ENCODE results near the gene BRAP.
"Not testable (repeated sequence)": the region's sequence is repeated elsewhere in the genome, so short reads cannot be mapped to it uniquely, and the experiment has no call there.

BRAP gene

DNA sequence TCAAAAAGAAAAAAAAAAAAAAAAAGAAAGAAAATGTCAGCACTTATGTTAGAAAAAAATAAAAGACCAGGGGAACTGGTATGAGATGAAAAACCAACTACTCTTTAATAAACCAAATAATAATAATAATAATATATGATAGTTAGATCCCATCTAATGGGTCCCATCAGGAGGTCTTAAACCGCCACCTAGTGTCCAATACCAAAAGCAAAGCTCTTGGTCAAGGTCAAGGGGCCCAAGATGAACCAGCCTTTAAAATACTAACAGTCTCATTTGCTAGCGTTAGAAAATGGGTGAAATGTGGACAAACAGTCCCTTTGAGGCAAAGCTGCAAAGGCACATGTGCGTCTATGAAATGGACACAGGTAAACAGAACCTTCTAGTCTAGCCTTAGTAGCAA is 12.3 kb downstream of the BRAP start:
- DNase-seq (ENCODE audit: low spot score): peak; percentile 43

DNA sequence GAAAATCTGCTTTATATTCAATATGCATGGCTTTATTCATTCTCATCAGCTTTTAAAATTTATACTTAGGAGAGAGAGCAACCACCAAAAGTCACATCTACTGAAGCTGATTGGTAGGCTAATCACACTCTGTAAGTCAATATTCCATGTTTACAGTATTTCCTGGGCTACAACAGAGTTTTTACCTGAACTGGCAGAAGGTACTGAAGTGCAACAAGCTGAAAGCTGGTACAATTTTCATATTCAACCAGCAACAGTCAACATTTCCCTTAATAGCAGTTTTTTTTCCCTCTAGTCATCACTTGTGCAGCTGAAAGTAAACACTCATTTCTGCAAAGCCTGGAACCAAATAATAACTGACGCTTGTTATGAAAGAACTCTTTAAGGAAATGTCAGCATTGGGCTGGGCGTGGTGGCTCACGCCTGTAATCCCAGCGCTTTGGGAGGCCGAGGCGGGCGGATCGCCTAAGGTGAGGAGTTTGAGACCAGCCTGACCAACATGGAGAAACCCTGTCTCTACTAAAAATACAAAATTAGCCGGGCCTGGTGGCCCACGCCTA is 12.9 kb downstream of the BRAP start:
- no peak for DNase-seq (ENCODE audit: low spot score)

DNA sequence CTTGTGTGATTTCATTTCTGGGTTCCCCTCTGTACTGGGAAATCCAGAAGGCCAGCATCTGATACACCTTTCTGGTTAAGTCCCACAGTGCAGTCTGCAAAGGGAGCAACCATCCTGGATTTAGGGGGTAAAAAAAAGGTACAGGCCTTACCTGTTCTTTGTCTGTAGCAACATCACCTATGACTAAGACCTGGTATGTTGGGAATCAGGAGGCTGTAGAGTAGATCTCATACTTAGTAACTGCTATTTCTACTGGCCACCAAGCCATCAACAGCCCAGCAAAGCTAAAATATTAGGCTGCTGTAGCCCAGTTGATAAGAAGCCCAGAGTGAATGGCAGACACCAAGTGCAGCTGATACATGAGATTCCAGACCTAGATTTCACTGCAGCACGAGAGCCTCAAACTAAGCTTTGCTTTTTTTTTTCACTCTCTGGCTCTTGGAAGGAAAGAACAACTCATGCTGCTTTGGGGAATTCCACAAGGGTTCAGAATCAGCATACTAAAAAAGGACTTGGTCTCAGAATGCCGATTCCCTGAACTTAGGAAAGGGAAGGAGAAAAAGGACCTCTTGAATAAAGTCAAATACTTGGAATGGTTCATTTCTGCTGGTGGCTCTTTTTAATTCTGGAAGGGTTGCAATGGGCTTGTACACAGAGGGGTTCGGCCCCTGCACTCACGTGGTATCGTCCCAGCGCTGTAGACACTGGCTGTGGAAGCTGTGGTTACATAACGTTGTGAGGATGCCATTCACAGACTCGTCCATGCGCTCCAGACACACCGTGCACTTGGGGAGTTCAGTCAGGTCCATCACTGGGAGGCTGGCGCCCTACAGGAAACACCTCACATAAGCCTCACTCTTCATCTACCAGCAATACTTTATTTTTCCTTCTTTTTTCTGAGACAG is 20.5 kb downstream of the BRAP start:
- peak; percentile 50 for DNase-seq (ENCODE audit: low spot score)

DNA sequence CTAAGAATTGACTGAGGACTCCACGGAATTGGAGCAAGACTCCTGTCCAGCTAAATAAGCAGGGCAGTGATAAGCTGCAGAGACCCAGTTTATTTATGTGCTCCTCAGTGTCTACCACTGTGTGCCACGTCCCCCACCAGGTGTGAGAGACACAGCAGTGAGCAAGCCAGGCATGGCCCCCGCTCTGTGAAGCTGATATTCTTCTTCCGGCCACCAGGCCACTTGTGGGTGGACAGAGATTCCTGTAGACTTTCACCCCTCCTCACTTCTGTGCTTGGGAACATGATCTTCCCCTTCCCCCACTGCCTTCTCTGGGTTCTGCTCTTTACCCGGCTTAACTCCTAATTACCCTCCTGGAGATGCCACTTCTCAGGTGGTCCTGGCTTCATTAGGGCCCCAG is 21.3 kb downstream of the BRAP start:
- no peak for DNase-seq (ENCODE audit: low spot score)

DNA sequence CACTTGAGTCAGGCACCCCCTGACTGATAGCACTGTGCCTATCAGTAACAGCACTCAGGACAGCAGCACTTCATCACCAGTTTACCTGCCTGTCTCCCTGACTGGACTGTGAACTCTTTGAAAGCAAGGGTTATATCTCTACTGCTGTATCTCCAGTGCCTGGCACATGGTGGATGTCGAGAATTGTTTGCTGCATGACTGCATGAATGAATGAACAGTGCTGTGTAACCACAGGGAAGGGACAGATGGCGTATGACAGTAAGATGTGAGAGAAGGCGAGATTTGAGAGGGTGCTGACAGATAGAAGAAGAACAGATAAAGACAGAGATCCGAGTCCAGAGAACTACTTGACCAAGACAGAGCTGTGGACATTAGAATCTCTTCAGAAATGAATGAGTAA is 29.7 kb downstream of the BRAP start:
- no peak for DNase-seq (ENCODE audit: low spot score)

DNA sequence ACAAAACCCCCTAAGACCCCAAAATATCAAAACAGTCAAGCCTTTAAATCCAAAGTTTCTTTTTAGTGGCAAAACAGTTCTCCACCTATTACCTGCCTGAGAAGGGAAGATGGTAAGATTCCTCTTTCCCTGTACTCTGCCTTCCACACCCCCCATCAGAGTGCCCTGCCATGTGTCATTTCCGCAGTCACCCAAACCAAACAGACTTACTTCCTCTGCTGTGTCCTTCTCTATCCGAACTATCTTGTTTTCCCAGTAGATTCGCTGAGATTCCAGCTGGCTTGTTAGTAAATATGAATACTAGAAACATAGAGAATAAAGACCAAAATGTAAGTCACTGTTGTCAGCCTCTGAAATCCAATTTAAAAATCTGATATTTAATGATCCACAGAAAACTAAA is 30.4 kb downstream of the BRAP start:
- no peak for DNase-seq (ENCODE audit: low spot score)

DNA sequence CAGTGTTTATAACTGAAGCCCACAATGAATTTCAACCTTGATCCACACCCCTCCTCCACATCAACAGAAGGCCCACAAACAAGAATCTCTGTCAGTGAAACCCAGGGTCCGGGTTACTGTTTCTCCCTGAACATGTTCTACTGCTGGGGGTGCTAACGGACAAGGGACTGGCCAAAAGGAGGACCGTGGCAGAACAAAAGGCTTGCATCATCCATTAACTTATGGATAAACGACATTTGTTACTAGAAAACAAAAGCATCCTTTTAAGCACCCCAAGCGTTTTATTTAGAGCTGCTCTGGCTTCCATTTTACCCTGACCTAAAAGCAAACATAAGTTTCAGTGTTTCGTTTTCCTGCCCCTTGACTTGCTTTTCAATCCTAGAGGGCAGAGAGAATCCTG is 32.2 kb downstream of the BRAP start:
- DNase-seq (ENCODE audit: low spot score): peak; percentile 80

DNA sequence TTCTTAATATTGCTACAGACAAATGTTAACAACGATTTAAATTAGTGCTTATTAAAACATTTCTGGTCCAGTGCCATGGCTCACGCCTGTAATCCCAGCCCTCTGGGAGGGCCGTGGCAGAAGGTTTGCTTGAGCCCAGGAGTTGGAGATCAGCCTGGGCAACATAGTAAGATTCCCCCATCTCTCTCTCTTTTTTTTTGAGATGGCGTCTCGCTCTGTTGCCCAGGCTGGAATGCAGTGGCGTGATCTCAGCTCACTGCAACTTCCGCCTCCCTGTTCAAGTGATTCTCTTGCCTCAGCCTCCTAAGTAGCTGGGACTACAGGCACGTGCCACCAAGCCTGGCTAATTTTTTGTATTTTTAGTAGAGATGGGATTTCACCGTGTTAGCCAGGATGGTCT is 33.2 kb downstream of the BRAP start:
- DNase-seq (ENCODE audit: low spot score): not testable (repeated sequence)

DNA sequence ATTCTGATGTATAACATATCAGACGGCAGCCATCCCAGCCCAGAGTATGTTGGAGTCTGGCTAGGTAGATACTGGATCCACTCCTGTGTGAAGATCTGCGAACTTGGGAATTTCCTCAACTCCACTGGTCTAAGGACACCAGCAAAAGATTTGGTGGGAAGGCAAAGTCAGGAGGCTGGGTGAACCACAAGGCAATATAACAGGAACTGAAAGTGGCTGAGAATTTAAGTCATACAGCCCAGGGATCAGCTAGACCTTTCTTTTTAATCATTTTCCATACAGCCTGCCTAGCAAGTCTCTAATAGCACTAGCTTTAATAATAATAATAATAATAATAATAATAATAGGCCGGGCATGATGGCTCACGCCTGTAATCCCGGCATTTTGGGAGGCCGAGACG is 34.8 kb downstream of the BRAP start:
- no peak for DNase-seq (ENCODE audit: low spot score)

DNA sequence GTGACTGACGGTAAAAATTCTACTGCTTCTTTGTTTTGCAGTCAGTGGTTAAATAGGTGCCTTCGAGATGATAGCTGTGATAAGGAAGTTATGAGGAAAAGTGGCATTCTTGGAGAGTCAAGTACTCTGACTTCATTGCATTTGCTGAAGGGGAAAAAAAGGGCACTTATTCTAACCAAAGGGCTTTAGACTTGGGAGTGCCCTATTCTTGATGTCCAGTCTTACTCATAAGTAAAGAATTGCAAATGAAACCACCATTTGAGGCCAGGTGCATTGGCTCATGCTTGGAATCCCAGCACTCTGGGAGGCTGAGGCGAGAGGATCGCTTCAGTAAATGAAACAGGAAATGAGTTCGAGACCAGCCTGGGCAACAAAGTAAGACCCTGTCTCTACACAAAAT is 40.3 kb downstream of the BRAP start:
- no peak for DNase-seq (ENCODE audit: low spot score)

DNA sequence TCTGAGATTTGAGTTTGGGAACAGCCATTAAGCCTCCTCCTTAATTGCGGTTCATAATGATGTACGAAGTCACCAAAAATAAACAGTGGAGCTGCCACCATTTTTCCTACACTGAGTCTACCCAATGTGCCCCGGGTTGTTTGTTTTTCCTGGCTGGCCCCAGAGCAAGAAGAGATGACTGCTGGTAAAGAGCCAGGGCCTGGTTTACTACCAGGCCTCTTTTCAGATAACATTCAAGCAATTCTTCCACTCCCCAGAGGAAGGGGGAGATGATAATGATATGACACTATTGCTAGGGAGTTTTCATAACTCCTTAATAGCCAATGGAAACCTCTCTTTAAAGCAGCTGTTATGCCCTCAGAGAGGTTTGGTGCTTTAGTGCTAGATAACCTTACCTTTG is 42.3 kb downstream of the BRAP start:
- DNase-seq (ENCODE audit: low spot score): no peak

DNA sequence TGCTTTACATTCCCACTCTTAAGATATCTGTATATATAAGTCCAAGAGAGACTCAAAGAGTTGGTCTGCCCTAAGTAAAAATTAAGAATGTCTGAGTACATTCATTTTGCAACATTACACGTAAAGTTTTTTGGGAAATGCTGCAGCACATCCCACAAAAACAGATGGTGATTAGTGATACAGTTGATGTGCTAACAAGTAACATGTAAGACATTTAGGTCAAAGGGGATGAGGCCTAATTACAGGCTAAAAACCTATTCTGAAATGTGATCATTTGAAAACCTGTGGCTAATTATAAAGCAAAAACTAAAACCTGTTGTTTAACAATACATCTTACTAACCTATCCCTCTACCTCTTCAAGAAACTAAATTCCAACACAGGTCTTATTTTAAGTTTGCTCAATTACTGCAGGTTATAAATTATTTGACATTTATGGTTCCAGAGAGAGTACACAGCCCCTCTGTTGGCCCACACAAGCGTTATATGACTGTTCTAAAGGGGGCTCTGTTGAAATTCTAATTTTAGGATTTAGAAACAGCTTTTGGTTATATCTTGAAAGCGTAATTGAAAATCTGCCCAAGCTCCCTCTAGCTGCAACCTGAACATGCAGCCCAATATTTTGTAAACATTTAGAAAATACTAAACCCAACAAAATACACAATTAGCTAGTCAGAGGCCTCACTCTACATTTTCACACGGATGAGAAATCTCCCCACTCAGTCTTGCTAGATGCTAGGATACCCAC is 42.9 kb downstream of the BRAP start:
- no peak for DNase-seq (ENCODE audit: low spot score)

DNA sequence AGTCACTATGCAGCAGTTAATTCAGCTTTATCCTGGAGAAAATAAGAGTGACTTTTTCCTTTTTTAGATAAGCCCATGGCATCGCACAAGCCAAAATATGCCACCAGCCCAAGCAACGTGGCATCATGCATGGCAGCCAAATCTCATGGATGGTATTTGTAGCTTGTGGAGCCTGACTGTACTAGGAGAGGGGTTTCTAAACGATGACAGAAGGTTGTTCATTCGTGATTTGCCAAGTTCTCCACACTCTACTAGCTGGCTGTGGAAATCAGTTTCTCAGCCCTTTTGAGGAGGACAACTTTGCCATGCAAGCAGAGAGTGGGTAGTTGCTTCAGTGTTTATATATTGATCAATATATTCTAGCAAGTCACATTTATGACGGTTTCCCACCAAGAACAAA is 45.2 kb downstream of the BRAP start:
- DNase-seq (ENCODE audit: low spot score): no peak

DNA sequence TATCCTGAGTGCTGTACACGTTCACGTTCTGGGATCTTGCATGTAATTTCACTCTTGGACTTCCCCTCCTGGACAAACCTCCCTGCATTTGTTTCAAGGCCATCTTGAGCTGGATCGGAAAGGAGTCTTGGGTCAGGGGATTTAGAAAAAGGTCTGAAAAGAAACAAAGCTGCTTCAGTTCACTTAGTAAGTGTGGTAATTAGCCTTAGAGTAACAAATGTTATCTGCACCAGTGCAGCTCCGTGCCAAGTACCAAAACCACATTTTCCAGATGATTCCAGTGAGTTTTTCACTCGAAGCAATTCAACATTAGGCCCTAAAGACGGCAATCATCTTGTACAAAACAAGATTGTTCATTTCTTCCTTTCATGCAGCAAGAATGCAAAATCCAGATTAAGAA is 47.2 kb downstream of the BRAP start:
- DNase-seq (ENCODE audit: low spot score): no peak

DNA sequence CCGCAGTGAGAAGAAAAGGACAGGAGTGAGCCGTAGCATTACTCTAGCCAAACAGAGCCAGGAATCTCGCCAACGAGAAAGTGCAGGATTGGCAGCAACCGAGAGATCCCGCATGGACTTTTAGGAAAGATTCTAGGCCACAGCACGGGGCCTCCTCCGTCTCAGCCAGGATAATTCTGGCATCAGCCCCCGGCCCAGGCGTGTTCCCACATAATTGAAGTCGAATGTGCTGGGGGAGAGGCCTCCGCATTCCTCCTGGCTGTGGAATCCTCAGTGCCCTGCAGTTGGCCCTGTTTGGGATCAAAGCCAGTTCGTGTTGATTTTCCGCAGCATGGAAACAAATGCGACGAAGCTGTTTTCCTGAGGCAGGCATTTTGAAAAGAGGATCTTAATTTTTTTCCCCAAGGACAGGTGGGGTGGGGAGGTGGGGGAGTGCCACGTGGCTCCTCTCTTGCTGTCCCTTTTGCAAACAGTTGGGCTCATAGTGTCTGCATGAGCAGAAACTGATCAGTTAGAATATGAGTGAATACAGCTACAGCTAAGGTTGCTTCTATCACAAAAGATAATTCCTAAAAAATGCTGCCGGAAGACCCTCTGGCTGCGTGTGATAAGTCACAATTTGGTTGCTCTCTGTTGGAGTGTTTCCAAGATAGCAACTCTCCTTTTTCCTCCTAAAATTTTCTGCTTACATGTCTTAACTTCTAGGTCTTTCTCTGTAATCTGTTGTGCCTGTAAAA is 49.4 kb downstream of the BRAP start:
- no peak for DNase-seq (ENCODE audit: low spot score)

DNA sequence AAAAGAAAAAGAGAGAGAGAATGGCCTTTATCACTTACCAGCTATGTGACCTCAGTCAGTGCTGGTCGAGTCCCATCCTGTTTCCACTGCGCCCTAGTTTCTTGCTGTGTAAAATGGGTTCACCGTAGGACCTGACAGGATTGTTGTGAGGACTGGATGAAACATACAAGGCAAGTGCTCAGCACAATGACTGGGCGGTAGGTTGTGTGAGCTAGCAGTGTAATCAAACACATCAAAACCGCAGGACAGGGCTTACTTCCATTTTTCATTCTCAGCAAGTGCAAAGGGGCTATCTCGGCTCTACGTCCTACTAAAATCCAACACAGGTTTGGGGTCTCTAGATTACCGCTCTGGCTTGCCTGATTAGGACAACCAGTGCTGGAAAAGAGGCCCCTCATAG is 50.2 kb downstream of the BRAP start:
- no peak for DNase-seq (ENCODE audit: low spot score)

DNA sequence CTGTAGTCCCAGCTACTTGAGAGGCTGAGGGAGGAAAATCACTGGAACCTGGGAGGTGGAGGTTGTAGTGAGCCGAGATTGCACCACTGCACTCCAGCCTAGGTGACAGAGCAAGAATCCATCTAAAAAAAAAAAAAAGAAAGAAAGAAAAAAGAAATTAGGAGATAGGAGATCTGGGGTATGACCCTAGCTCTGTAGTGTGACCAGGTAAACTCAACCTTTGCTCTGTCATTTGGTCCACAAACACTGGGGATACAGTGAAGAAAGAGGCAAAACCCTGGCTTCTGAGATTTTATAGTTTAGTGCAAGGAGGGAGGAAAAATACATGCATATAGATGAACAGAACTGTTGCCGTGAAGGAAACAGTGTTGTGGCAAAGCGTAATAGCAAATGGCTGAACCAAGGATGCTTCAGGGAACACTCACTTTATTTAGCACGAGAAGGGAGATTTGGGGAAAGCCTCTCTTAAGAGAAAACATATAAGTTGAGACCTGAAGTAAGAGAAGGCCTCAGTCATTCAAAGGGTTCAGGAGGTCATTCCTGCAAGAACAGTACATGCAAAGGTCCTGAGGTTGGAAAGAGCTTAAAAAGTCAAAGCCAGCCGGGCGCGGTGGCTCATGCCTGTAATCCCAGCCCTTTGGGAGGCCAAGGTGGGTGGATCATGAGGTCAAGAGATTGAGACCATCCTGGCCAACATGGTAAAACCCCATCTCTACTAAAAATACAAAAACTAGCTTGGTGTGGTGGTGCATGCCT is 57.1 kb downstream of the BRAP start:
- DNase-seq (ENCODE audit: low spot score): no peak

DNA sequence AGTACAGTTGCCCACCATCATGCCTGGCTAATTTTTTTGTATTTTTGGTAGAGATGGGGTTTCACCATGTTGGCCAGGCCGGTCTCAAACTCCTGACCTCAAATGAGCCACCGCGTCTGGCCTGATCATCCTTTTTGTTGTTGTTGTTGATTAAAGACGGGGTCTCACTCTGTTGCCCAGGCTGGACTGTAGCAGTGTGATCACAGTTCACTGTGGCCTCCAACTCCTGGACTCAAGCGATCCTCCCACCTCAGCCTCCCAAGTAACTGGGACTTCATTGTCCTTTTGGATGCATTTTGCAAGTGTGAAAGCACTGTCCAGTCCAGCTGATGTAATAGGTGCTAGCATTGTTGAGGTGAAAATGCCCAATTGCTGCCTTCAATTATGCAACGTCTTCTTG is 59.5 kb downstream of the BRAP start:
- DNase-seq (ENCODE audit: low spot score): no peak

DNA sequence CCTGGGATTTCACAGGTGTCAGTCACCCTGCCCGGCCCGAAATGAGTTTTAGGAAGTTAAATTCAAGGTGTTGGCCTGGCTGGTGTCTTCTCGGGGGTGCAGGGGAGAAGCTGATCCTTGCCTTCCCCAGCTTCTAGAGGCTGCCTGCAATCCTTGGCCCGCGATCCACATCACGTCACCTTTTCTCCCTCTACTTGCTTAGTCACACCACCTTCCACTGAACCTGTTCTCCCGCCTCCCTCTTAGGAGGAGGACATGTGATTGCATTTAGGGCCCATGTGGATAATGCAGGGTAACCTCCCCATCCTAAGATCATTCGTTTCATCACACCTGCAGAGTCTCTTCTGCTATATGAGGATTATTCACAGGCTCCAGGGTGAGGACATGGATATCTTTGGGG is 61.2 kb downstream of the BRAP start:
- no peak for DNase-seq (ENCODE audit: low spot score)

DNA sequence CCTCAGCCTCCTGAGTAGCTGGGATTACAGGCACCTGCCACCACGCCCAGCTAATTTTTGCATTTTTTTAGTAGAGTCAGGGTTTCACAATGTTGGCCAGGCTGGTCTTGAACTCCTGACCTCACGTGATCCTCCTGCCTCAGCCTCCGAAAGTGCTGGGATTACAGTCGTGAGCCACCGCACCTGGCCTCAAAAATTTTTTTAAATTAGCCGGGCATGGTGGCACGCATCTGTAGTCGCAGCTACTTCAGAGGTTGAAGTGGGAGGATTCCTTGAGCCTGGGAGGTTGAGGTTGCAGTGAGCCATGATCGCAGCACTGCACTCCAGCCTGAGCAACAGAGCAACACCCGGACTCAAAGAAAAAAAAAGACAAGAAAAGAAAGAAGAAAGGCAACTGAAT is 67.9 kb downstream of the BRAP start:
- not testable (repeated sequence) for DNase-seq (ENCODE audit: low spot score)

DNA sequence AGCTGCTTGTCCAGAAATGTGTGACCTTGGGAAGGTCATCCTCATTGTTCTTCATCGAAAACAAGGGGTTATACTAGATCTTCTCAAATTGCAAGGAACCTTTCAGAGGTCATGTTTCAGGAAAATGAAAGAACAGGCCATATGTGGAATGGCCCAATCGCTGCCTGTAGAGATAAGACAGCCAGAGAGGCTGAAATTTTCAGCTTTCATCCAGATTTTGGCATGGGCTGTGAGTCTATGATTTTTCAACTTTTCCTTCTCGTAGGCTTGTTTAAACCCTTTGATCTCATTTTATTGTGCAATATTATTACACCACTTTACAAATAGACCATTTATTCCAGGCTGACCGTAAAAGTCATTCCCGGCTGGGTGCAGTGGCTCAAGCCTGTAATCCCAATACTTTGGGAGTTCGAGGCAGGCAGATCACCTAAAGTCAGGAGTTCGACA is 69.6 kb downstream of the BRAP start:
- no peak for DNase-seq (ENCODE audit: low spot score)

DNA sequence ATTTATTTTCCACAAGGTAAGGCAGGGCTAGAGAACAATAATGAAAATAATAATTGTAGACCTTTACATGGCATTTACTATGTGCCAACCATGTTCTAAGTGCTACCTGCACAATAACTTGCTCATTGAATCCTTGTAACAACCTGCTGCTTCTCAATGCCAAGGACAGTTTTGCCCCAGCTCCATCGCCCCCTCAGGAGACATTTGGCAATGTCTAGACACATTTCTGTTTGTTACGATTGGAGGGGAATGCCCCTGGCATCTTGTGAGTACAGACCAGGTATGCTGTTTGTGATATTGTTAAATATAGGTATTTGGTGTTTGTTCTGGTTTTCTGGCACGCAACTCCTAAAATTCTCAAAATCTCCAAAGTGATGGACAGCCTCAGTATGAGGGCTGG is 78.5 kb downstream of the BRAP start:
- DNase-seq (ENCODE audit: low spot score): no peak
